Lung (tissue), 12 donors: ENCODE data around the gene ING1. TPM values are rescaled to one million over a fixed set of nuclear protein-coding genes. Genes with fewer than 3 reads are reported as not detected.
"Not testable (repeated sequence)": the region's sequence is repeated elsewhere in the genome, so short reads cannot be mapped to it uniquely, and the experiment has no call there.

Experiments used
- ATAC-seq: fragments of 200-7000 bp; cut with Tn5 transposase; one replicate; pipeline ENCODE4 v1.9.1; 2020; ENCODE audit warnings: moderate number of reproducible peaks; ENCODE audit not compliant: insufficient read depth, low FRiP score
- DNase-seq, 3 donors: peaks; one replicate each; pipeline ENCODE4 v3.0.0-alpha.2; 2013 to 2017
- H3K27ac ChIP-seq, 2 donors: one replicate each; pipeline ENCODE4 v1.5.1; 2013; ENCODE audit warnings: mild to moderate bottlenecking in 2 of 2, moderate library complexity in 2 of 2, control low read depth in 1 of 2, inconsistent platforms in 1 of 2, low read depth in 1 of 2, low read length in 1 of 2
- H3K27me3 ChIP-seq, 3 donors: one replicate each; pipeline ENCODE4 v1.5.1; 2013; ENCODE audit warnings: low read length in 2 of 3; ENCODE audit not compliant: control insufficient read depth in 3 of 3, insufficient read depth in 3 of 3
- H3K36me3 ChIP-seq, 4 donors: one replicate each; pipeline ENCODE4 v1.5.1; 2013; ENCODE audit warnings: low read length in 4 of 4, mild to moderate bottlenecking in 1 of 4, moderate library complexity in 1 of 4; ENCODE audit not compliant: control insufficient read depth in 4 of 4, insufficient read depth in 4 of 4
- H3K4me1 ChIP-seq, 5 donors: one replicate each; pipeline ENCODE4 v1.5.1; 2013; ENCODE audit warnings: low read length in 5 of 5, mild to moderate bottlenecking in 2 of 5, moderate library complexity in 1 of 5; ENCODE audit not compliant: control insufficient read depth in 5 of 5, insufficient read depth in 5 of 5
- H3K4me3 ChIP-seq: one replicate; pipeline ENCODE4 v1.5.1; 2013; ENCODE audit warnings: mild to moderate bottlenecking, control low read depth, moderate library complexity
- H3K9ac ChIP-seq, 2 donors: one replicate each; pipeline ENCODE4 v1.5.1; 2013; ENCODE audit warnings: low read length in 2 of 2, control low read depth in 1 of 2; ENCODE audit not compliant: insufficient read depth in 1 of 2
- H3K9me3 ChIP-seq, 4 donors: one replicate each; pipeline ENCODE4 v1.5.1; 2013; ENCODE audit warnings: low read length in 3 of 4, mild to moderate bottlenecking in 1 of 4, moderate library complexity in 1 of 4; ENCODE audit not compliant: control insufficient read depth in 4 of 4, insufficient read depth in 3 of 4
- CTCF ChIP-seq: IDR thresholded peaks from 2 replicates; pipeline ENCODE4 v1.5.1; 2012; ENCODE audit warnings: mild to moderate bottlenecking; ENCODE audit errors: control extremely low read depth, extremely low read depth
- WGBS, 2 donors: extraction: QIAGEN DNeasy Blood & Tissue Kit; methylation state at CpG; one replicate each; pipeline ENCODE4 v1.1.7; 2013; 5-methylcytosine and 5-hydroxymethylcytosine counted together
- polyA plus RNA-seq, 2 donors: library from polyadenylated mRNA; stranded (reverse); fragments of 200-250 nt; gene quantifications; one replicate each; pipeline ENCODE4 v1.2.1, GENCODE V29; 2013
- total RNA-seq, 2 donors: library from RNA; depleted of rRNA in 1 of 2; stranded (reverse); fragments of >200 nt in 1 of 2; gene quantifications; one replicate each; pipeline ENCODE4 v1.2.1, GENCODE V29; 2014 to 2021
- donor health status: control.
- donor health status: control.
- donor health status: Bipolar disorder and iron deficiency.
- donor health status: healthy.
- donor health status: DM: yes; HTN: yes; CAD: no.

ING1 gene
- total and polyA plus RNA-seq, 4 donors: 8.8 to 20.6 (median 17.1) TPM

GRCh38 chr13:110722971-110723370 is 9.5 kb downstream of the ING1 start:
- Histone ChIP-seq H3K4me1 (peaks cover 0 to 6% (median 3%) of the 10 kb centered on the region in 5 donors), H3K36me3 (peaks cover 0 to 19% (median 8%) of the 10 kb centered on the region in 4 donors), H3K27ac (no peak overlapping the region), H3K4me3 (no peak overlapping the region), H3K9ac (no peak overlapping the region), H3K27me3 (no peaks in the 10 kb centered on the region), H3K9me3 (peaks cover 0 to 3% (median 0%) of the 10 kb centered on the region in 4 donors)
- 65 to 78% methylated on average over 5 of the region's 5 CpGs for WGBS, 2 donors
- DNase-seq: no peak
- no peak for ATAC-seq
- TF ChIP-seq CTCF: no peak

- Histone ChIP-seq H3K4me3 (no peak overlapping the region), H3K9ac (no peak overlapping the region), H3K27ac (no peak overlapping the region), H3K4me1 (peaks cover 0 to 4% (median 0%) of the 10 kb centered on the region in 5 donors), H3K27me3 (no peaks in the 10 kb centered on the region), H3K9me3 (peaks cover 0 to 3% (median 0%) of the 10 kb centered on the region in 4 donors), H3K36me3 (peaks cover 0 to 19% (median 8%) of the 10 kb centered on the region in 4 donors)
- ATAC-seq (no peak), DNase-seq (no peak)
- WGBS, 2 donors: 72 to 88% methylated on average over 8 of the region's 8 CpGs
- no peak for TF ChIP-seq CTCF
Measured at GRCh38 chr13:110723598-110723997, 10.1 kb downstream of the ING1 start.

- H3K27me3 ChIP-seq, H3K27ac ChIP-seq, H3K4me1 ChIP-seq, H3K9me3 ChIP-seq, DNase-seq, H3K36me3 ChIP-seq, ATAC-seq, H3K4me3 ChIP-seq, H3K9ac ChIP-seq: not testable (repeated sequence)
- 92 to 93% methylated on average over 4 to 6 of the region's 6 CpGs for WGBS, 2 donors
Measured at GRCh38 chr13:110726153-110726552, 12.7 kb downstream of the ING1 start.

- Histone ChIP-seq H3K36me3 (peaks cover 0 to 2% (median 0%) of the 10 kb centered on the region in 4 donors), H3K27me3 (no peaks in the 10 kb centered on the region), H3K27ac (no peak overlapping the region), H3K4me3 (no peak overlapping the region), H3K9me3 (no peaks in the 10 kb centered on the region), H3K9ac (no peak overlapping the region), H3K4me1 (peaks cover 0 to 4% (median 0%) of the 10 kb centered on the region in 5 donors)
- no peak for TF ChIP-seq CTCF
- DNase-seq (no peak), ATAC-seq (no peak)
- 65 to 75% methylated on average over 9 of the region's 9 CpGs for WGBS, 2 donors
Measured at GRCh38 chr13:110726726-110727125, 13.2 kb downstream of the ING1 start.
